Activated gamma-delta T cell treated with anti-CD3 and anti-CD28 coated beads, Interleukin-2, amount 50 U/mL, for 16 hours (primary cell): ENCODE measurements around the gene MGAT1.
"Not testable (repeated sequence)": the region's sequence is repeated elsewhere in the genome, so short reads cannot be mapped to it uniquely, and the experiment has no call there.

Experiments
- DNase-seq: peaks from one replicate; pipeline ENCODE4 v3.0.0-alpha.2; 2020; ENCODE audit warnings: low read depth

MGAT1 gene

GRCh38 chr5:180802325-180803180 is at the start of gene MGAT1:
Gene MGAT1 (minus strand): TSS chr5:180802806. CDS start chr5:180792971, 9,835 bp downstream.
- peak; percentile 74 for DNase-seq

GRCh38 chr5:180850434-180851078 is 48.0 kb upstream of the MGAT1 start:
- no peak for DNase-seq

- no peak for DNase-seq
These were observed 47.2 kb upstream of the MGAT1 start for GRCh38 chr5:180849827-180850226.

GRCh38 chr5:180848878-180849277 is 46.3 kb upstream of the MGAT1 start:
- no peak for DNase-seq

GRCh38 chr5:180848265-180848664 is 45.7 kb upstream of the MGAT1 start:
- DNase-seq = no peak

GRCh38 chr5:180847026-180847425 is 44.4 kb upstream of the MGAT1 start:
- DNase-seq = no peak

GRCh38 chr5:180844858-180845257 is 42.3 kb upstream of the MGAT1 start:
- no peak for DNase-seq

GRCh38 chr5:180844432-180844831 is 41.8 kb upstream of the MGAT1 start:
- DNase-seq = no peak

- no peak for DNase-seq
These were observed 37.3 kb upstream of the MGAT1 start for GRCh38 chr5:180839935-180840334.

- DNase-seq = no peak
These were observed 36.6 kb upstream of the MGAT1 start for GRCh38 chr5:180839227-180839626.

- no peak for DNase-seq
These were observed 34.9 kb upstream of the MGAT1 start for GRCh38 chr5:180837478-180837877.

GRCh38 chr5:180832638-180833068 is 30.0 kb upstream of the MGAT1 start:
- DNase-seq = no peak

- peak; percentile 60 for DNase-seq
These were observed 28.8 kb upstream of the MGAT1 start for GRCh38 chr5:180831139-180832093.

- DNase-seq = peak; percentile 52
These were observed 27.9 kb upstream of the MGAT1 start for GRCh38 chr5:180830253-180831138.

GRCh38 chr5:180829726-180830125 is 27.1 kb upstream of the MGAT1 start:
- DNase-seq = no peak

GRCh38 chr5:180828756-180829531 is 26.3 kb upstream of the MGAT1 start:
- DNase-seq = not testable (repeated sequence)

GRCh38 chr5:180827374-180827773 is 24.8 kb upstream of the MGAT1 start:
- not testable (repeated sequence) for DNase-seq

GRCh38 chr5:180825768-180826525 is 23.3 kb upstream of the MGAT1 start:
- no peak for DNase-seq

GRCh38 chr5:180824630-180825476 is 22.2 kb upstream of the MGAT1 start:
- DNase-seq = no peak
